HG03175 (cell line): ENCODE results near the gene SLC7A4.
"Not testable (repeated sequence)": the region's sequence is repeated elsewhere in the genome, so short reads cannot be mapped to it uniquely, and the experiment has no call there.

ENCODE experiments used
- ATAC-seq: cut with Tn5 transposase; IDR thresholded peaks from one replicate; pipeline ENCODE4 v1.9.1; 2021; ENCODE audit warnings: mild to moderate bottlenecking, moderate library complexity; ENCODE audit not compliant: unreplicated experiment

SLC7A4 gene

DNA sequence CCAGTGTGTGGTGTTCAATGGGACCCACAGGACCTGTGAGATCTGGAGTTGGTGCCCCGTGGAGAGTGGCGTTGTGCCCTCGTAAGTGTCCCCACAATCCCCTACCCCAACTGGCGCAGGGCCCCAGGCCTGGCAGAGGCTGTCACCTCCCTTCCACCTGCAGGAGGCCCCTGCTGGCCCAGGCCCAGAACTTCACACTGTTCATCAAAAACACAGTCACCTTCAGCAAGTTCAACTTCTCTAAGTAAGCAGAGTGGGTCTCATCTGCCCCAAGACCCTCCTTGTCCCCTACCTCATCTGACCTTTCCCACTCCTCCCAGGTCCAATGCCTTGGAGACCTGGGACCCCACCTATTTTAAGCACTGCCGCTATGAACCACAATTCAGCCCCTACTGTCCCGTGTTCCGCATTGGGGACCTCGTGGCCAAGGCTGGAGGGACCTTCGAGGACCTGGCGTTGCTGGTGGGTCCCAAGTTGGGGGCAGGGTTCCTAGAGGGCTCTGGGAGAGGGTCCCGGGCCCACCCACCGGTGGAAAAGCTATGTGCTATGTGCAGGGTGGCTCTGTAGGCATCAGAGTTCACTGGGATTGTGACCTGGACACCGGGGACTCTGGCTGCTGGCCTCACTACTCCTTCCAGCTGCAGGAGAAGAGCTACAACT, 9.3 kb downstream of the SLC7A4 start:
- no peak for ATAC-seq

DNA sequence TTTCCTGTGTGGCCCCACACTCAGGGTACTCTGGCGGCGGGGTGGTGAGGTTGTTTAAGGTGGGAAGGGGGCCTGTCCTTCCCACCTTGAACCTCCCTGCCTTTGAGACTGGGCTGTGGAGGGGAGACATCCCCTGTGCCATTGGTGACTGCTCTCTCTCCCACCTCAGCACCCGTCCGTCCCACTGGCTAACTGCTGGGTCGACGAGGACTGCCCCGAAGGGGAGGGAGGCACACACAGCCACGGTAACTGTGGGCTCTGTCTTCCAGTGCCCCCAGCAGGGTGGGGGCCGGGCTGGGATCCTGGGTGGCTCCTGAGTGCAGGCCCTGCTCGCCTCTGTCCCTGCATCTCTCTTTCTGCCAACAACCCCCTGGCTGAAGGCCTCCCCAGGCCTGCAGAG, 9.9 kb downstream of the SLC7A4 start:
- ATAC-seq, result no peak

DNA sequence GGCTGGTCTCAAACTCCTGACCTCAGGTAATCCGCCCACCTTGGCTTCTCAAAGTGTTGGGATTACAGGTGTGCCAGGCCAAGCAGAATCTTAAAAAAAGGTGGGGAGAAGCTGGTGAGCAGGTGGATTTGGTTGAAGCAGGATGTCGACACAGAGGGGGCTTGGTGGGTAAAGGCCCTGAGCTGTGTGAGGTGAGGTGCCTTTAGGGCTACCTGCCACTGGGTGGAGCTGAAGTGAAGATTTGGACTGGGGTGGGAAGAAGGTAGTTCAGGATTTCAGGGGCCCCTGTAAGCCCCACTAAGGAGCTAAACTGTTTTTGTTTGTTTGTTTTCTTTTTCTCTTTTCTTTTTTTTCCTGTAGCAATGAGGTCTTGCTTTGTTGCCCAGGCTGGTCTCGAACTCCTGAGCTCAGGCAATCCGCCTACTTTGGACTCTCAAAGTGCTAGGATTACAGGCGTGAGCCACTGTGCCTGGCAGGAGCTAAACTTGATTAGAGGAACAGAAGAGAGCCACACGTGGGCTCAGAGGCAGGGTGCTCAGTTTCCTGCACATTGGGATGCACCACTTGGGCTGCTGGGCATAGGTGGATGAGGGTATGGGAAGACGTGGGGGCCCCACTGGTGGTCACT, 11.4 kb downstream of the SLC7A4 start:
- no peak for ATAC-seq

DNA sequence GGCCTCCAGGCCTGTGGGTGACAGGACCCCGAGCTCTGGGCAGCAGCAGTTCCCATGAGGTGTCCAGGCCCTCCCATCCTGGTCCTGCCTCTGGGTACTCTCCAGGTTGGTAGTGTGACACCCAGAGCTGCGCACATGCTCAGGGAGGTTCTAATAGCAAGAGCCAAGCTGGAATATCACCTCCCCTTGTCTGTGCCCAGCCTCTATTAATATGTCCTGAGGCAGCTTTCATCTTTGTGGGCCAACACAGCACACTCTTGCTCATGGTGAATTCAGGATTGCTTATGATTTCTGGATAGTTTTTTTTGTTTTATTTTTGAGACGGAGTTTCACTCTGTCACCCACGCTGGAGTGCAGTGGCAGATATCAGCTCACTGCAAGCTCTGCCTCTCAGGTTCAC, 14.0 kb downstream of the SLC7A4 start:
- ATAC-seq, result no peak

DNA sequence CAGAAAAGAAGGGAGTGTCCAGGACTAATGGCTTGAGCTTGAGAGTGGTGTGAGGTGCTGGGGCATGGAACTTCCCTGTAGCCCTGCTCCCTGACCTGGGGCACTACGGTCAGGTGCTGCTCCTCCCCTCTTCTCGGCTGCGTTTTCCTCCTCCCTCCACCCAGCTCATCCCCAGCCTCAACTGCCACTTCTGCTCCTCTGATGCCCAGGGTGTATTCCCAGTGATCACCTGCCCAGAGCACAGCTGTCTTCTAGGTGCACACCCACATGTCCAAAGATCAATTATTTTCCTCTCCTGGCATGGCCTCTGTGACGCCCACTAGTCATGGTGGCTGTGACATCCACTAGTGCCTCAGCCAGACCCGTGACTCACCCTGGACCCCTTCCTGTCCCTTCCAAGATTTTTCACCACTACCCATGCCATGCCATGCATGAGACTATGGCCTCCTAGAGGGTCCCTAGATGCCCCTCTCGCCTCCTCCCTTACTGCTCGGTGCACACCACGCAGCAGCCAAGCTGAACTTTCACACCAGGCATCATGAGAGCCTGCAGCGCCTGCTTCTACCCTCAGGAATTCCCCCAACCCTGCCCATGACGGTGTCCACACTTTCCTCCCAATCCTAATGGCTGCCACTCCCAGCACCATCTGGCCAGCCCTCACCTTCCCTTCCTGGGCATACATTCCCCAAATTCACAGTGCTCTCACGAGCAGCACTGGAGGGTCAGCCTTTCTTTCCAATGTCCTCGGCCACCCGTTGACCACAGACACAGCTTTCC, 15.5 kb downstream of the SLC7A4 start:
- ATAC-seq, result no peak

DNA sequence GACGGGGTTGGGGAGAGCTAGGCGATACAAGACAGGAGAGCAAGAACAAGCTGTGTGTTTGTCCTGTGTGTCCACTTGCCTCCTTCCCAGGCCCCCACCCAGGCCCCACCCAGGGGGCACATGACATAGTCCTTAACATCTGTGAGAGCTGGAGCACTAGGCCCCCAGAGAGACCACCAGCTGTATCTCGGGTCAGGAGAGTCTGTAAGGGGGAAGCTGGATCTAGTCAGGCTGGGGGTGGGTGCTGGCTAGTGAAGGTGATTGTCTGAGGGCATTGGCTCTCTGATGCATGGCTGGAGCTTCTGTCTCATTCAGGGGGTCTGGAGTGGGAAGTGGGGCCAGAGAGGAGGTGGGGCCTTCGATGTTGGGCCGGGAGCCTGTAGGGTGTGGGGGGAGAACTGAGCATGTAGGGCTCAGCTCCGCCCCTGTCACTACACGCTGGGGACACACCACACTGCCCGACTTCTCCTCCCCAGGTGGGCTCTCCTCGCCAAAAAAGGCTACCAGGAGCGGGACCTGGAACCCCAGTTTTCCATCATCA, 16.8 kb downstream of the SLC7A4 start:
- no peak for ATAC-seq

DNA sequence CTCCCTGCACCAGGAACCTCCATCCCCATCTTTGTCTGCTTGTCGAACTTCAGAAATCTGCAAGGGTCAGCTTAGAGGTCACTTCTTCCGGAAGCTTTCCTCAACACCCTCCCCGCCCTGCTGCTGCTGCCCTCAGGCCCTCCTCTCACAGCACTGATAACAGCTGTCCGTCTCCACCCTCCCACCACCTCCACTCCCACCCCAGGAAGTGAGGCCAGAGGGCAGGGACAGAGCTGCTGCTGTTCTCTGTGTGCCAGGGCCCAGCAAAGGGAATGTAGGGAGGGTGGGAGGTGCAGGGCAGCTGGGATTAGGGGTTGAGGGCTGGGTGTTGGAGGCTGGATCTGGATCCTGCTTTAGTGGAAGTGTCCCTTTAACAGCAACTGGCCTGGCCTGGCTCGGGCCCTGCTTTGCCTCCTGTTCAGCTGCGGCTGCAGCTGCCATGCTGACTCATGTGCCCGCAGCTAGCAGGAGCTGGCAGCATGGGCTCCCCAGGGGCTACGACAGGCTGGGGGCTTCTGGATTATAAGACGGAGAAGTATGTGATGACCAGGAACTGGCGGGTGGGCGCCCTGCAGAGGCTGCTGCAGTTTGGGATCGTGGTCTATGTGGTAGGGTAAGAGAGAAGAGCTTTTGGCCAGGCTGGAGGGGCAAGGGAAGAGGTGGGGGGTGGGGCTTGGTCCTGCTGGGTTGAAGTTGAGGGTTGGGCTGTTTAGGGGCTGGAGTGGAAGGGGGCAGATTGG, 17.5 kb downstream of the SLC7A4 start, which contains the start of gene P2RX6:
P2RX6 (plus strand) TSS at position 440 of the 740 bp plus-strand sequence; CDS start at position 450, 10 bp downstream.
- no peak for ATAC-seq

DNA sequence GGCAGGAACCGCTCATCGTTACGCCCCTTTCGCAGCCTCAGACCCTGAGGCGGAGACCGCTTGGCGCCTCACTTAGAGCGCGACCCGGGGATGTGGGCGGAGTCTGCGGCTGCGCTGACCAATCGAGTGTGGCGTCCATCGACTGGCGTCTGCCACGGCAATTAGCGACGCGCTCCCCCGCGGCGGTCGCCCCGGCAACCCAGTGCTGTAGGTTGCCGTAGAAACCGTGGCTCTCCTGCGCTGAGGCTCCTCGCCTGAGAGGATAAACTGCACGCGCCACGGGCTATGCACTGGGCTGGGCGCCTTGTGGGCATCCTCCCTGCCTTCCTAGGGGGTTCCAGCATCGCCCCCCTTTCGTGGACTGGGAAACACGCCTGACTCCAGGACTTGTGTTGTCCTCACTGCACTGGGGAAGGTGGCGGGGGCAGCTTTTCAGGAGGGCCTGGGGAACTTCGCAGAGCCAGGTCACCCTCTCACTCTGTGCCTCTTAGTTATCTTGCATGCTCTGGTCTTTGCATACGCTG, 18.1 kb downstream of the SLC7A4 start:
- peak; percentile 90 for ATAC-seq

DNA sequence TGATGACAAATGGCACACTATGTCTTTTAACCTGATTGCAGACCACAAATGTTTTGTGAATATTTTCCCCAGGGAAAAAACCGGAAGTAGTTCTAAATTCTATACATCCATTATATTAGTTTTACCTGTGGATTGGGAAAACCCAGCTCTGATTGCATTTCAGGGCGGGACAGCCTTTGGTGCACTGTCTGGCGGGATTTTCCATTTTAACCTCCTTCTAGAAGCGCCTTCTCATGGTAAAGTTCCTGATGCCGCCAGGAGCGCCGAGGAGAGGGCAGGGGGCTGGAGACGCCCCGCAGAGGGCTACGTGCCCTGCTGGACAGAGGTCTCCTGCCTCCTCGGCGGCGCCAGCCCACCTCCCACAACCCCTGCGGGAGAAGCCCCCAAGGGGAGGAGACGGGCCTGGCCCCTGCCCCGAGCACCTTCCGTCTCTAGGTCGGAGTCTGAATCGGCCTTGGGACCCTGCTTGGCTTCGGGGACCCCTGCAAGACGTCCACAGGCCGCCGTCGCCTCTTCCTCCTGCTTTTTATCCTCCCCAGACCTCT, 18.6 kb downstream of the SLC7A4 start:
- no peak for ATAC-seq

DNA sequence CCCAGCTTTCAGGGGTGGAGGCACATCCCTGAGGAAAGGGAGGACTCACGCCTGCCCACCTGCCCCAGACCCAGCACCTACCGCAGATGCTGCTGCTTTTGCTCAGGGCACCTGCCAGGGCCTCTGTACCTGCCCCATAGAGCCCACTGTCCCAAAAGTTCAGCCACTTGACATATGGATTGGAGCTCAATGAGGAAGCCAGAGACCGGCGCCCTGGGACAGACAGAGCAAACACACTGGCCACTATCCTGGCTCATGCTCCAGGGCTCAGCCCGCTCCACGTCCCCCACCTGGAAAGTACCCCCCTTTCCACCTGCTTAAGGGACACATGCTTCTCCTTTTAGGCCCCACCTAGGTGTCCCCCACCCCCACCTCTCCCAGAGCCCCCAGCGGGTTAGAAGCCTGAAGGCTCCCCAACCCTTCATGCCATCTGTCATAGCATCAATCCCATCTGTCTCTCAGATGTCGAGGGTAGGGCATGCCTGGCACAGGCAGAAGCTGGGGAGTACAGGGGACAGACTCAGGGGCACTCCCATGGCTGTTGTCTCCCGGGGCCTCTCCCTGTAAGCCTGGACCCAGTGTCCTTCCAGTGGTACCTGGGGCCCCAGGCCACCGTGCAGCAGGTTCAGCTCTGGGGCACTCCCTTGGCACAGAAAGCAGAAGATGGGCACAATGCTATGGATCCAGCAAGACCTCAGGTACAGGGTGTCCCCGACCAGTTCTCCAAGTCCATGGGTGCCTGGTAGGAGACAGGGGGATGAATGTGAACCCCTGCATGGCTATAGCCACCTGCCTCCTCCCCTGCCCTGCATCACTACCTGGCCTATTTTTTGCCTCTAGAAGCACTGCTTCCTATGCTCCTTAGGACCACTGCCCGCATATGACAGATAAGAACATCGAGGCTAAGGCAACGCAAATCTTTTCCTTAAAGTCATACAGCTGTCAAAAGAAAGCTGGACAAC, 19.6 kb downstream of the SLC7A4 start:
- no peak for ATAC-seq

DNA sequence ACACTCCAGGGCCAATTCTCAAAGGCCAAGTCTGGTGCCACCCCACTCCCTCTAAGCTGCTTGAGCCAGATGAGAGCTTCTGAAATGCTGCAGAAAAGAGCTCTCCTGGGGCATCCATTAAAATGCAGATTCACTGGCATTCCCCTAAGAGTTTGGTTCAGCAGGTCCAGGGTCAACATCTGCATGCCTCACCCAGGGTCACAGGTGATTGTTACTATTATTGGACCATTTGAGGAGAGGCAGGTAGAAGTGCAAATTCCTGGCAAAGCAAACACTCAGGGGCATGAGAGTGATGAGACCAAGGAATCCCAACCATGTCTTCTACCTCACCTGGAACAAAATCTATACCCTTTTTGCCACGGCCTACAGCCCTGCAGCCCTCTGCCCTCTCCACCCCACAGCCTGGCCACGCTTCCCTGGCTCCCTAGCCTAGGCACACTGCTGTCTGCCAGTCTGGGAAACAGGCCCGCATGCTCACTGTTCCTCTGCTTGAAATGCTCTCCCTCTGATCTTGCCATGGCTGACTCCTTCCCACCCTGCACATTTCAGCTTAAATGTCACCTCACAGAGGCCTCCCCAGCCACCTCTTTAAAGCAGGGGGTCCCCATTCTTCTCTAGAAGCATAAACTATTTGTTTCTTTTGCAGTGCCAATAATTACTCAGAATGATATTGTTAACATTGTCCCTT, 21.8 kb downstream of the SLC7A4 start:
- ATAC-seq, result no peak

DNA sequence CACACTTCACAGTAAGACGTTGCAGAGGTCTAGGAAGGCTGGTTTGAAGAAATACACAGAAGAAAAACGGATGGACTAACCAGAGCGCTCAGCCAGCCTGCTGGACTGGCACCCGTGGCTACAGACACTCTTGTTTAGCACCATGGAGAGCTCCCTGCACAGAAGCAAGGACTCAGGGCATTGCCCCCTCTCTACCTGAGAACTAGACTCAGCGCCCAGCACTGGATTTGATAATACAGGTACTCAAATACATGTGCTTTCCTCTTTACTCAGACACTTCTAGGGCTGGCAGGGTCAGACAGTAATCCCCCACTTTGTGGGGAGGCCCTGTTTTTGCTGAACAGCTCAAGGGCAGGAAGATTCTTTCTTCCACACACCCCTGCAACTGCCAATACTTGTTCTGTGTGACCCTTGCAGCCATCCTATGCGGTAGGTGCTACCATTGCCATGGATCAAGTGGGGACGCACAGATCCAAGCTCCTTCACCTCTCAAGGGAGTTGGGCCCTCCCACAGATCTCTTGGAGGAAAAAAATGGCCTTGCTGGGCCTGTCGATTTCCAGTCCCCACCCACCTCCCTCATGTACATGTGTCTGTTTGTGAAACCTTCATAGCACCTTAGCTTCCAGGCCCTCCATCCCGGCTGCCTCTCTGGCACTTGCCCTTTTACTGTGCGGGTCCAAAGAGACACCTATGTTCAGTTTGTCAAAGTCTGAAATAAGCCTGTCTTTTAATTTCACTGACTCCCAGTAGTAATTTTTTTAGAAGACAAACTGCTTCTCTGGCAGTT, 22.5 kb downstream of the SLC7A4 start:
- no peak for ATAC-seq

DNA sequence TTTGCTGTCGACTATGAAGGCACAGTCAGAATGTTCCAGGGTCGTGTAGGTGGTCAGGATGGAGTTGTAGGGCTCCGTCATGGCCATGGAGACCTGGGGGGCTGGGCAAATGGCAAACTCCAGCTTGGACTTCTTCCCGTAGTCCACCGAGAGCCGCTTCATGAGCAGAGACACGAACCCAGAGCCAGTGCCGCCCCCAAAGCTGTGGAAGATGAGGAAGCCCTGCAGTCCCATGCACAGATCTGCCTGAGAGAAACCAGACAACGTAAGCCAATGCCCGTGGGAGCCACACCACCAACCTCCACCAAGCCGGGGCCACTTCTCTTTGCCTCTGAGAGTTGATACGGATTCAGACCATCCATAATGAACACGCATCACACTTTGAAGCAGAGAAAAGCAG, 23.2 kb downstream of the SLC7A4 start:
- not testable (repeated sequence) for ATAC-seq

DNA sequence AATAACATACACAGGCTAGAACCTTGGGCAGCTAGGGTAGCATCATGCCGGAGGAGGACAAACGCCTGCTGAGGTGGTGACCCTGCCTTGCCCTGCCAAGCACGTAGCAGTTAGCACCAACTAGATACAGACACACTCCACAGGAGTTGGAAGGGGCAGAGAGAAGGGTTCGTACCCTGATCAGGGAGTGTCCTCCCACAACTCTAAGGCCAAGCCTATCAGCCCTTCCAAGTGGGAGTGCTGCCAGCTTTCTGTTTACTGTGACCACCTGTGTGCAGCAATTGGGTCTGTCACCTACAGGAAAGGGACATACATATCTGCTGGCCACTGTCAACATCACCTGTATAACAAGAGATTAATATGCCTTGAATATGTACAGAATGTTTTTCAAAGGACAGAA, 28.6 kb downstream of the SLC7A4 start:
- no peak for ATAC-seq

DNA sequence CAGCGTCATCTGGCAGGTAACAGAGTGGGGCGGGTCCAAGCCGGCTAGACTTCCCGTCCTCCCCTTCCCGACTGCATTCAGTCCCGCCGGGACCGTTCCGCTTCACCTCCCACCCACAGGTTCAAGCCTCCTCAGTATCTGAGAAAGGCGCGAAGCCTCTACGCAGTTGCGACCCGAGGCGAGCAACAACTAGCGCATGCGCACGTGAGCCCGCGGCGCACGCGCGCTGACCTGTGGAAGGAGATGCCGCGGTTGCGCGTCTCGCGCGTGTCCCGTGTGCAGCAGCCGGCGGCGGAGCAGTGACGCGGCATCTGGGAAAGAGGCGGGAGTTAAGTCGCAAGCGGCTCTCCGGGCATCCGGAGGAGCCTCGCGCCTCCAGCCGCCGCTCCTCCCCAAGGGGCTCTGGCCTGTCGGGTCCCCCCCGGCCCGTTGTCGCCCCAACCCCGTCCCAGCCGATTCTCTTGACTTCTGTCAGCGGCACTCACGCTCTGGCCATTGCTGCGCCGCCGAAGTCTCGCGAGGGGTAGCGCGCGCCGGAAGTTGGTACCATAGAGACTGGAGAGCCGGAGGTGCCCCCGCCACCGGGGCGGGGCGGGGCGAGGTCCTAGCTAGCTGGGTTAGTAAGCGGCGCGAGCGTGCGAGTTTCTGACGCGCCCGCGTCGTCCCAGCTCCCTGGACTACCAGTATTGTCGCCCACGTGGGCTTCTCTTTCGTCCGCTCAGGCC, 30.6 kb downstream of the SLC7A4 start, which contains the start of gene THAP7:
THAP7 (minus strand) TSS at position 518 of the 725 bp plus-strand sequence; CDS start at position 311, 207 bp downstream.
- peak; percentile 86 for ATAC-seq

DNA sequence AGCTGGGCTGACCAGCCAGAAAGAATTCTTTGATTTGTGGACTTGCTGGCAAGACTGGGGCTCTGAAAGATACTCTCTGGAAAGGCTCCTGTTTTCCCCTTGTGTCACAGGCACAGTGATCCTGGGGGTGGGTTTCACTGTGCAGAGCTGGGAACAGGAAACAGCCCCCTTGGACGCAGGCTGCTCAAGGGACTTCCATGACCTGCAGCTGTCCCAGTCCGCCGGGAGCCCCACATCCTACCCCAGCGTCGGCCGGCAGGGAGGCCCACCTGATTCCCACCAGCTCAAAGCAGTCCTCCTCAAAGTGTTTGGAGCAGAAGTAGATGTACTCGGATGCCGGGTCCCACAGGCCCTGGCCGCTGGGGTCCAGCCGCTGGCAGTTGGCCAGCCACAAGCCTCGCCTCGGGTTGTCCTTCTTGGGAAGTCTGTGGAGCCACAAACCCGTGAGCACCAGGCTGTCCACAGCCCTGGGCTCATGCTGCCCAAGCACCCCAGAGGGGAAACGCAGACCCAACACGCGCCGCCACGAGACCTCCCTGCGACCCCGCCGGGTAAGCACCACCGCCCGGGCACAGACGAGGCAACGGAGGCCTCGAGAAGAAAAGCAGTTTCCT, 31.3 kb downstream of the SLC7A4 start:
- ATAC-seq, result no peak
